ENCODE data around the gene ANKRD45.
"Not testable (repeated sequence)": the region's sequence is repeated elsewhere in the genome, so short reads cannot be mapped to it uniquely, and the experiment has no call there.

The ANKRD45 gene

GRCh38 chr1:173572201-173572873, 97.3 kb downstream of the ANKRD45 start:
- ATAC-seq (ENCODE audit: low read depth) (no peak), DNase-seq (ENCODE audit: low spot score in 2 of 2) (no peak)
- Mint-ChIP-seq H3K9me3 (peaks cover 10% of the 10 kb centered on the region), H3K27me3 (peaks cover 11% of the 10 kb centered on the region), H3K4me3 (no peak overlapping the region), H3K36me3 (no peaks in the 10 kb centered on the region), H3K27ac (no peak overlapping the region), H3K4me1 (no peaks in the 10 kb centered on the region)

- Mint-ChIP-seq H3K9me3 (peaks cover 17% of the 10 kb centered on the region), H3K36me3 (no peaks in the 10 kb centered on the region), H3K4me3 (no peak overlapping the region), H3K27me3 (peaks cover 13% of the 10 kb centered on the region), H3K4me1 (no peaks in the 10 kb centered on the region), H3K27ac (no peak overlapping the region)
- DNase-seq (ENCODE audit: low spot score in 2 of 2): no peak
- no peak for ATAC-seq (ENCODE audit: low read depth)
Observed at GRCh38 chr1:173570370-173571007, 99.2 kb downstream of the ANKRD45 start.

DNA sequence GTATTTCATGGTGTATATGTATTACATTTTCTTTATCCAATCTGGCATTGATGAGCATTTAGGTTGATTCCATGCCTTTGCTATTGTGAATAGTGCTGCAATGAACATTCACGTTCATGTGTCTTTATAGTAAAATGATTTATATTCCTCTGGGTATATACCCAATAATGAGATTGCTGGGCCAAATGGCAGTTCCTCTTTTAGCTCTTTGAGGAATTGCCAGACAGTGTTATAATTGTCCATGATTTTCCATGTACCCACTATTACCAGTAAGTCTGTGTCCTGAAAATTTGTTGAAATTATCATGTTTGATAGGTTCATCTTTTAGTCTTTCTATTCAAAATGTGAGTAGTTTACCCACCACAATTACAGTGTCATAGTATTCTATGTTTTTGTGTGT, 101.2 kb downstream of the ANKRD45 start:
- DNase-seq (ENCODE audit: low spot score in 2 of 2): no peak
- ATAC-seq (ENCODE audit: low read depth): no peak
- Mint-ChIP-seq H3K9me3 (peaks cover 23% of the 10 kb centered on the region), H3K27me3 (peaks cover 11% of the 10 kb centered on the region), H3K4me3 (no peak overlapping the region), H3K36me3 (no peaks in the 10 kb centered on the region), H3K27ac (no peak overlapping the region), H3K4me1 (no peaks in the 10 kb centered on the region)

GRCh38 chr1:173563846-173564245, 105.8 kb downstream of the ANKRD45 start:
- H3K9me3 Mint-ChIP-seq: peaks cover 22% of the 10 kb centered on the region
- ATAC-seq (ENCODE audit: low read depth): not testable (repeated sequence)

GRCh38 chr1:173562813-173563212, 106.8 kb downstream of the ANKRD45 start:
- DNase-seq (ENCODE audit: low spot score in 2 of 2): no peak
- no peaks in the 10 kb centered on the region for H3K36me3 Mint-ChIP-seq
- H3K27me3 Mint-ChIP-seq: peaks cover 6% of the 10 kb centered on the region
- peaks cover 17% of the 10 kb centered on the region for H3K9me3 Mint-ChIP-seq
- ATAC-seq (ENCODE audit: low read depth): no peak
- H3K4me1 Mint-ChIP-seq: no peaks in the 10 kb centered on the region
- no peak overlapping the region for H3K27ac Mint-ChIP-seq
- H3K4me3 Mint-ChIP-seq: no peak overlapping the region

More at GRCh38 chr1:173563846-173564245, 105.8 kb downstream of the ANKRD45 start:
- H3K27me3 Mint-ChIP-seq; H3K27ac Mint-ChIP-seq; H3K4me3 Mint-ChIP-seq; H3K36me3 Mint-ChIP-seq; H3K4me1 Mint-ChIP-seq; DNase-seq (ENCODE audit: low spot score in 2 of 2): not testable (repeated sequence)

DNA sequence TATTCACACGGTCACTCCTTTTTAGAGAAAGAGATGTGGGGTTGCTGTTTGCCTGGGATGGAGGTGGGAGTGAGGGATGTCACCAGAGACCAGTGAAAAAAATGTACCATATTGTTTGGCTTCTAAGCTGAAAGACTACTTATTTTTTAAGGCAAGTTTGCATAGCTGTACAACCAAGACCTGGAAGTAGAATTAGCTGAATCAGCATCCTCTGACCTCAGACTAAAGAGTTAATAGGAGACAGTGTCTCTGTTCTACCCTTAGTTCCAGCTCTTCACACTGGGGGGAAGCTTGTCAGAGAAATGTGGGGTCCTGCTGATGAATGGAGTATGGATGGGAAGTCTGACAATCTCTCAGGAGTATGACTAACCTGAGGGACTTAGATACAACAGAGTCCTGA, 108.4 kb downstream of the ANKRD45 start:
- no peaks in the 10 kb centered on the region for H3K4me1 Mint-ChIP-seq
- H3K9me3 Mint-ChIP-seq: peaks cover 8% of the 10 kb centered on the region
- DNase-seq (ENCODE audit: low spot score in 2 of 2): no peak
- no peak overlapping the region for H3K4me3 Mint-ChIP-seq
- peaks cover 3% of the 10 kb centered on the region for H3K27me3 Mint-ChIP-seq
- H3K27ac Mint-ChIP-seq: no peak overlapping the region
- ATAC-seq (ENCODE audit: low read depth): no peak
- H3K36me3 Mint-ChIP-seq: no peaks in the 10 kb centered on the region

- Mint-ChIP-seq H3K36me3 (no peaks in the 10 kb centered on the region), H3K4me1 (no peaks in the 10 kb centered on the region), H3K9me3 (peaks cover 6% of the 10 kb centered on the region), H3K27me3 (peaks cover 2% of the 10 kb centered on the region), H3K4me3 (no peak overlapping the region), H3K27ac (no peak overlapping the region)
- DNase-seq (ENCODE audit: low spot score in 2 of 2) (no peak), ATAC-seq (ENCODE audit: low read depth) (no peak)
Observed at GRCh38 chr1:173560285-173560880, 109.3 kb downstream of the ANKRD45 start.

All from memory B cell (primary cell).